Endothelial cell of umbilical vein (primary cell): Measurements from ENCODE around the gene ANK2. TPM values are rescaled to one million over a fixed set of nuclear protein-coding genes. Genes with fewer than 3 reads are reported as not detected.

Experiments used
- BruUV-seq: library from RNA; stranded (reverse); fragments of 400-500 nt; replicated peaks from 2 replicates; lab custom pipeline; 2021; lab: Mats Ljungman, UMichigan
- CTCF ChIA-PET: fragments of 300-600, 350-600 bp; sonication (Branson Sonifier 250); formaldehyde crosslinking; loops from one replicate; lab custom pipeline; 2021; ENCODE audit warnings: antibody characterized with exemption, inconsistent platforms; lab: Charles Lee
- POLR2A ChIA-PET: fragments of 300-600, 350-600 bp; sonication (Branson Sonifier 250); formaldehyde crosslinking; loops from one replicate; lab custom pipeline; 2021; ENCODE audit warnings: antibody characterized with exemption, inconsistent platforms; lab: Charles Lee
- DNase-seq: peaks from one replicate; pipeline ENCODE4 v3.0.0-alpha.2; 2011; ENCODE audit warnings: low read depth, low spot score
- FAIRE-seq: peaks from 2 replicates; lab custom pipeline; 2011; peaks lifted over from hg19 to GRCh38; lab: Jason Lieb, UNC
- H2AFZ ChIP-seq: 2 replicates; pipeline ENCODE4 v1.6.0; 2012; ENCODE audit warnings: low read depth, low read length, control low read depth, inconsistent platforms
- H3K27ac ChIP-seq: 2 replicates; pipeline ENCODE4 v1.5.1; 2011; ENCODE audit warnings: low read depth, mild to moderate bottlenecking, control low read depth, low read length, moderate library complexity; ENCODE audit not compliant: insufficient read depth
- H3K27me3 ChIP-seq, 2 experiments: 2 replicates each; pipeline versions ENCODE4 v1.6.0 to v1.6.1; 2011; ENCODE audit warnings: low read length in 2 of 2, mixed read lengths in 1 of 2; ENCODE audit not compliant: control insufficient read depth in 2 of 2, insufficient read depth in 2 of 2
- H3K36me3 ChIP-seq, 2 experiments: 2 replicates in 1 of 2; 3 replicates in 1 of 2; pipeline ENCODE4 v1.5.1; 2011; ENCODE audit warnings: low read length in 2 of 2, mild to moderate bottlenecking in 1 of 2, moderate library complexity in 1 of 2; ENCODE audit not compliant: control insufficient read depth in 2 of 2, insufficient read depth in 2 of 2; ENCODE audit errors: extremely low read depth in 1 of 2
- H3K4me1 ChIP-seq: 3 replicates; pipeline ENCODE4 v1.5.1; 2011; ENCODE audit warnings: mild to moderate bottlenecking, low read length; ENCODE audit not compliant: control insufficient read depth, insufficient read depth; ENCODE audit errors: extremely low read depth
- H3K4me2 ChIP-seq: 2 replicates; pipeline ENCODE4 v1.6.1; 2011; ENCODE audit warnings: low read length, control low read depth, mixed read lengths; ENCODE audit not compliant: insufficient read depth
- H3K4me3 ChIP-seq, 3 experiments: fragments of 200-600 bp in 1 of 3; sonication (generic), shearing (Covaris generic) in 1 of 3; replicated peaks in 1 of 3; 2 replicates each; pipeline ENCODE4 v1.5.1; 2011 to 2016; ENCODE audit warnings: control low read depth in 3 of 3, low read length in 3 of 3, mild to moderate bottlenecking in 2 of 3, inconsistent platforms in 1 of 3, low read depth in 1 of 3, moderate library complexity in 1 of 3; ENCODE audit not compliant: insufficient read depth in 1 of 3
- H3K79me2 ChIP-seq: 2 replicates; pipeline ENCODE4 v1.6.0; 2012; ENCODE audit warnings: low read length, inconsistent platforms; ENCODE audit not compliant: control insufficient read depth, insufficient read depth
- H3K9ac ChIP-seq: replicated peaks from 2 replicates; pipeline ENCODE3; 2011; ENCODE audit warnings: low read length, control low read depth; ENCODE audit not compliant: insufficient read depth; ENCODE audit errors: extremely low read depth
- H3K9me1 ChIP-seq: replicated peaks from 3 replicates; pipeline ENCODE4 v1.6.0; 2011; ENCODE audit warnings: mild to moderate bottlenecking, low read length; ENCODE audit not compliant: control insufficient read depth, insufficient read depth; ENCODE audit errors: extremely low read depth
- H3K9me3 ChIP-seq: replicated peaks from 2 replicates; pipeline ENCODE4 v1.5.1; 2012; ENCODE audit warnings: low read length, inconsistent platforms; ENCODE audit not compliant: control insufficient read depth, insufficient read depth
- H4K20me1 ChIP-seq: replicated peaks from 2 replicates; pipeline ENCODE3; 2011; ENCODE audit warnings: mild to moderate bottlenecking, low read length; ENCODE audit not compliant: control insufficient read depth, insufficient read depth; ENCODE audit errors: extremely low read depth
- EZH2 ChIP-seq: IDR thresholded peaks from 2 replicates; pipeline ENCODE4 v1.6.1; 2012; ENCODE audit warnings: borderline replicate concordance, low read depth, mild to moderate bottlenecking, moderate library complexity, low read length, inconsistent platforms; ENCODE audit not compliant: severe bottlenecking
- FOS ChIP-seq: IDR thresholded peaks from 2 replicates; pipeline ENCODE4 v1.6.1; 2011; ENCODE audit warnings: mild to moderate bottlenecking, low read length, moderate library complexity, borderline replicate concordance; ENCODE audit not compliant: insufficient read depth
- GATA2 ChIP-seq: IDR thresholded peaks from 2 replicates; pipeline ENCODE4 v1.7.0; 2011; ENCODE audit warnings: low read depth, mild to moderate bottlenecking, moderate library complexity, mixed read lengths, low read length; ENCODE audit not compliant: insufficient read length, insufficient read depth
- JUN ChIP-seq: IDR thresholded peaks from 2 replicates; pipeline ENCODE4 v1.6.1; 2011; ENCODE audit warnings: borderline replicate concordance, low read depth; ENCODE audit not compliant: insufficient read length, insufficient read depth
- MYC ChIP-seq: IDR thresholded peaks from one replicate; pipeline ENCODE4 v1.6.1; 2011; ENCODE audit warnings: mild to moderate bottlenecking, low read depth, low read length
- POLR2A ChIP-seq: IDR thresholded peaks from 2 replicates; pipeline ENCODE4 v1.6.1; 2012; ENCODE audit warnings: low read depth, mild to moderate bottlenecking, control low read depth, low read length
- POLR2AphosphoS5 ChIP-seq: IDR thresholded peaks from 2 replicates; pipeline ENCODE4 v1.6.1; 2012; ENCODE audit warnings: low read depth, mild to moderate bottlenecking, control low read depth, low read length, moderate library complexity; ENCODE audit not compliant: insufficient read depth
- dilution Hi-C: fragments of 300-500 bp; cut with MboI; formaldehyde crosslinking; loops from one replicate; pipeline ENCODE4 v1.15.0; 2019; ENCODE audit warnings: low sequenced_read_pairs; ENCODE audit not compliant: extremely low pct_ligation_motif_present
- intact Hi-C: fragments of 100-400 bp; cut with micrococcal nuclease; formaldehyde crosslinking; loops from one replicate; pipeline ENCODE4 v1.10.0; 2022
- polyA plus RNA-seq, 4 experiments: library from polyadenylated mRNA; depleted of rRNA in 3 of 4; stranded (reverse) in 3 of 4; unstranded in 1 of 4; fragments of >200 nt; gene quantifications; 2 replicates each; pipeline versions ENCODE4 v1.2.1 to v1.2.3, GENCODE V29; 2011 to 2012; ENCODE audit warnings: missing spikeins in 1 of 4
- total RNA-seq: library from RNA; stranded (reverse); gene quantifications from 2 replicates; pipeline ENCODE4 v1.2.3, GENCODE V29; 2021
- TF ChIP-seq, protein P1 (sequence below): IDR thresholded peaks from 2 replicates; pipeline ENCODE4 v1.6.1; 2011; ENCODE audit not compliant: insufficient read depth, insufficient read length
- TF ChIP-seq, protein P2 (sequence below), 2 donors: IDR thresholded peaks; 1 replicate in 1 of 2; 2 replicates in 1 of 2; pipeline ENCODE4 v1.5.1; 2011; ENCODE audit warnings: low read length in 2 of 2, mild to moderate bottlenecking in 2 of 2, moderate library complexity in 2 of 2, control low read depth in 1 of 2, inconsistent platforms in 1 of 2, low read depth in 1 of 2; ENCODE audit not compliant: insufficient read depth in 1 of 2; ENCODE audit errors: extremely low read depth in 1 of 2

Gene ANK2
- total and polyA plus RNA-seq, 2 donors (not counting 3 experiments of a cell fraction or from before 2014, with no cell fraction given): not detected

DNA sequence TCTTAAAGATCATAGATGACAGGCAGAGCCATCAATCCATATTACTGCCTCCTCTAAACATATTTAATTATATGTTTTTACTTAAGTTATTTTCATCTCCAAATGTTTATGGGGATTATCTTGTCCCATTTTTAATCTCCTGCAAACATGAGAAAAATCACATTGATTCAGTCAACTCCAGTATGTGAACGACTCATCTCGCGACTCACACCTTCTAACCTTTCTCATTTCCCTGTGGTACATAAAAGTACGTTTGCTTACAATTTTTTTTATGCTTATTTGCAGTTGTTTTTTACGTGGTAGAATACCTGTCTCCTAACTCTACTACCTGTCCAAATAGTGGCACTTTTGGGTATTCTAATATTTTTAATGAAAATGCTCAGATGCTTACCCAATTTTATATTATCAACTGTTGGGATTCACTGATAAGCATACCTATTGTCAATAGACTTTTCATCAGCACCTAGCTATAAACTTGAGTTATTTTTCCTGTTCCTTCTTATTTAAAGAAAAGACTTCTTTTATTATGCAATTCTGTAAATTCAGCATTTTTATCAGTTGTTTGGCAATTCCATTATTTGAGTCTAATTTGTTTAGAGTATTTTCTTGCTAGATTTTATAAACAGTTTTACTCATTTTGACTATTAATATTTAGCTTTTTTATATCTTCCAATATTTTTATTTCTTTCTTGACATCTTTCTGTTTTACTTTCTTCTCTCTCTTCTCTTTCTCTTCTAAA is 276.6 kb downstream of the ANK2 start:
- FAIRE-seq (no peak), DNase-seq (no peak)
- Histone ChIP-seq H3K27me3 (peaks cover 0 to 2% of the 10 kb centered on the region in 2 experiments), H3K4me3 (no peak overlapping the region), H2AFZ (no peak overlapping the region), H3K27ac (no peak overlapping the region), H3K4me2 (no peak overlapping the region), H3K9ac (no peak overlapping the region), H3K9me1 (no peaks in the 10 kb centered on the region), H3K79me2 (no peaks in the 10 kb centered on the region), H3K4me1 (no peaks in the 10 kb centered on the region), H3K9me3 (no peaks in the 10 kb centered on the region), H4K20me1 (no peaks in the 10 kb centered on the region), H3K36me3 (no peaks in the 10 kb centered on the region)
- ChIA-PET CTCF (interaction anchor here (0.7 kb wide), 1 partner anchor 17 kb away, joined by 3 read pairs; no protein-coding TSS in a partner anchor), POLR2A (no interaction called here)
- TF ChIP-seq MYC (no peak), FOS (no peak), POLR2AphosphoS5 (no peak), GATA2 (no peak), EZH2 (no peak), JUN (no peak), POLR2A (no peak)
- TF ChIP-seq, protein P1, sequence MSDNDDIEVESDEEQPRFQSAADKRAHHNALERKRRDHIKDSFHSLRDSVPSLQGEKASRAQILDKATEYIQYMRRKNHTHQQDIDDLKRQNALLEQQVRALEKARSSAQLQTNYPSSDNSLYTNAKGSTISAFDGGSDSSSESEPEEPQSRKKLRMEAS: no peak
- TF ChIP-seq, protein P2, sequence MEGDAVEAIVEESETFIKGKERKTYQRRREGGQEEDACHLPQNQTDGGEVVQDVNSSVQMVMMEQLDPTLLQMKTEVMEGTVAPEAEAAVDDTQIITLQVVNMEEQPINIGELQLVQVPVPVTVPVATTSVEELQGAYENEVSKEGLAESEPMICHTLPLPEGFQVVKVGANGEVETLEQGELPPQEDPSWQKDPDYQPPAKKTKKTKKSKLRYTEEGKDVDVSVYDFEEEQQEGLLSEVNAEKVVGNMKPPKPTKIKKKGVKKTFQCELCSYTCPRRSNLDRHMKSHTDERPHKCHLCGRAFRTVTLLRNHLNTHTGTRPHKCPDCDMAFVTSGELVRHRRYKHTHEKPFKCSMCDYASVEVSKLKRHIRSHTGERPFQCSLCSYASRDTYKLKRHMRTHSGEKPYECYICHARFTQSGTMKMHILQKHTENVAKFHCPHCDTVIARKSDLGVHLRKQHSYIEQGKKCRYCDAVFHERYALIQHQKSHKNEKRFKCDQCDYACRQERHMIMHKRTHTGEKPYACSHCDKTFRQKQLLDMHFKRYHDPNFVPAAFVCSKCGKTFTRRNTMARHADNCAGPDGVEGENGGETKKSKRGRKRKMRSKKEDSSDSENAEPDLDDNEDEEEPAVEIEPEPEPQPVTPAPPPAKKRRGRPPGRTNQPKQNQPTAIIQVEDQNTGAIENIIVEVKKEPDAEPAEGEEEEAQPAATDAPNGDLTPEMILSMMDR (IDR thresholded peaks at IDR 0.05; ENCODE audit: extremely low read depth in 1 of 2, insufficient read depth in 1 of 2, low read depth in 1 of 2, low read length in 2 of 2): no peak
- intact Hi-C loops: no loop called here
- no TSS peak for BruUV-seq
- dilution Hi-C loops: no loop called here
